Left ventricle myocardium inferior (tissue), 1 donor: Measurements from ENCODE around the gene DCDC2B. TPM values are rescaled to one million over a fixed set of nuclear protein-coding genes. Genes with fewer than 3 reads are reported as not detected.

Experiments
- DNase-seq: peaks from one replicate; pipeline ENCODE4 v3.0.0-alpha.2; 2020
- H3K27ac ChIP-seq: fragments of 200-600 bp; replicated peaks from 2 replicates; pipeline ENCODE4 v1.8.0; 2021
- H3K27me3 ChIP-seq: fragments of 200-600 bp; 2 replicates; pipeline ENCODE4 v1.8.0; 2021; ENCODE audit warnings: low read depth
- H3K36me3 ChIP-seq: fragments of 200-600 bp; 2 replicates; pipeline ENCODE4 v1.8.0; 2021
- H3K4me1 ChIP-seq: fragments of 200-600 bp; 2 replicates; pipeline ENCODE4 v1.8.0; 2021
- H3K4me3 ChIP-seq: fragments of 200-600 bp; 2 replicates; pipeline ENCODE4 v1.8.0; 2021; ENCODE audit warnings: mild to moderate bottlenecking, moderate library complexity
- H3K9me3 ChIP-seq: fragments of 200-600 bp; replicated peaks from 2 replicates; pipeline ENCODE4 v1.8.0; 2021
- intact Hi-C: fragments of 100-400 bp; cut with micrococcal nuclease; formaldehyde crosslinking; loops from one replicate; pipeline ENCODE4 v1.11.0; 2022
- total RNA-seq: library from RNA; stranded (reverse); fragmentation: NEBNext Ultra II Directional; extraction: Animal tissue kit (Norgen Biotek cat#: 25700); gene quantifications from one replicate; pipeline ENCODE4 v1.2.1, GENCODE V29; 2021
- TF ChIP-seq, protein P1 (sequence below): fragments of 200-600 bp; IDR thresholded peaks from 2 replicates; pipeline ENCODE4 v1.8.0; 2021; ENCODE audit warnings: antibody characterized with exemption, mild to moderate bottlenecking, borderline replicate concordance
- donor health status: DM: no; HTN: yes; CAD: no; lungs with severe emphysema.

DCDC2B gene
- total RNA-seq, 1 donor from 2014 or later: not detected

DNA sequence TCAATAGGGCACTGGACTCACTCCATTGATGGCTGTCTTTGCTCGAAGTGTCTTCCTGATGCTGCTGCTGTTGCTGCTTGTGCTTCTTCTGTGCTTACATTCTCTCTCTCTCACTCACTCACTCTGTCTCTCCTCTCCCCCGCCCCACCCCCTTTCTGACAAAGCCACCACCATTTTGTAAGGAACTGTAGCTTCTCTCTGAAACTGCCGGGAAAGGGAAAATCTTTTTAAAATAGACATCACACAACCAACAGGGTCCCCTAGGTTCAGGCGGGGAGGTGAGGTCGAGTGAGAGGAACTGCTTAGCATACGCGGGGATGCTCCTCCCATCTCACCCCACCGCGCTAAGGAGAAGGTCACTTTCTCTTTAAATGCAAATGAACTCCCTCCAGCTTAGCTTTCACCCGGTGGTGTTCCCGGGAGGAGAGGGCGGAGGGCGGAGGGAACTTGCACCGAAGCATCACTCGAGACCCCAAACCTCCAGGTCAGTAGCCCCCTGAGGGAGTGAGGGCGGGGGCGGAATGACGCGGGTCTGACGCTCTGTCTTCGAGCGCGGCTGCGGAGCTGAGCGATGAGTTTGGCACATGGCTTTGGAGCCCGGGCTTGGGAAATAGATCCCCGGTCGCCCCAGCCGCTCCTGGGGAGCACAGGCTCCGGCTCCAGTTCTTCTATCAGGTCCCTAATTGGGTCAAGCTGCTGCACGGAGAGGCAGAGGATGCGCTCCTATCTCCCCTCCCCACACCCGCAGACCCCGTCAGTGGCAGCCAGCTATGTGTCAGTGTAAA, 8.5 kb upstream of the DCDC2B start, which contains the start of gene CCDC28B:
CCDC28B (plus strand) TSS at position 370 of the 785 bp plus-strand sequence. CDS start 1,341 bp downstream, outside the sequence.
- DNase-seq: peak; percentile 75
- Histone ChIP-seq H3K27me3 (no peaks in the 10 kb centered on the region), H3K4me3 (peak within 1 kb of the TSS; percentile 72), H3K4me1 (peaks cover 73% of the 10 kb centered on the region), H3K36me3 (peaks cover 23% of the 10 kb centered on the region), H3K9me3 (no peaks in the 10 kb centered on the region), H3K27ac (peak within 1 kb of the TSS; percentile 91)
- TF ChIP-seq, protein P1, sequence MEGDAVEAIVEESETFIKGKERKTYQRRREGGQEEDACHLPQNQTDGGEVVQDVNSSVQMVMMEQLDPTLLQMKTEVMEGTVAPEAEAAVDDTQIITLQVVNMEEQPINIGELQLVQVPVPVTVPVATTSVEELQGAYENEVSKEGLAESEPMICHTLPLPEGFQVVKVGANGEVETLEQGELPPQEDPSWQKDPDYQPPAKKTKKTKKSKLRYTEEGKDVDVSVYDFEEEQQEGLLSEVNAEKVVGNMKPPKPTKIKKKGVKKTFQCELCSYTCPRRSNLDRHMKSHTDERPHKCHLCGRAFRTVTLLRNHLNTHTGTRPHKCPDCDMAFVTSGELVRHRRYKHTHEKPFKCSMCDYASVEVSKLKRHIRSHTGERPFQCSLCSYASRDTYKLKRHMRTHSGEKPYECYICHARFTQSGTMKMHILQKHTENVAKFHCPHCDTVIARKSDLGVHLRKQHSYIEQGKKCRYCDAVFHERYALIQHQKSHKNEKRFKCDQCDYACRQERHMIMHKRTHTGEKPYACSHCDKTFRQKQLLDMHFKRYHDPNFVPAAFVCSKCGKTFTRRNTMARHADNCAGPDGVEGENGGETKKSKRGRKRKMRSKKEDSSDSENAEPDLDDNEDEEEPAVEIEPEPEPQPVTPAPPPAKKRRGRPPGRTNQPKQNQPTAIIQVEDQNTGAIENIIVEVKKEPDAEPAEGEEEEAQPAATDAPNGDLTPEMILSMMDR: no peak
- intact Hi-C loops: no loop called here

DNA sequence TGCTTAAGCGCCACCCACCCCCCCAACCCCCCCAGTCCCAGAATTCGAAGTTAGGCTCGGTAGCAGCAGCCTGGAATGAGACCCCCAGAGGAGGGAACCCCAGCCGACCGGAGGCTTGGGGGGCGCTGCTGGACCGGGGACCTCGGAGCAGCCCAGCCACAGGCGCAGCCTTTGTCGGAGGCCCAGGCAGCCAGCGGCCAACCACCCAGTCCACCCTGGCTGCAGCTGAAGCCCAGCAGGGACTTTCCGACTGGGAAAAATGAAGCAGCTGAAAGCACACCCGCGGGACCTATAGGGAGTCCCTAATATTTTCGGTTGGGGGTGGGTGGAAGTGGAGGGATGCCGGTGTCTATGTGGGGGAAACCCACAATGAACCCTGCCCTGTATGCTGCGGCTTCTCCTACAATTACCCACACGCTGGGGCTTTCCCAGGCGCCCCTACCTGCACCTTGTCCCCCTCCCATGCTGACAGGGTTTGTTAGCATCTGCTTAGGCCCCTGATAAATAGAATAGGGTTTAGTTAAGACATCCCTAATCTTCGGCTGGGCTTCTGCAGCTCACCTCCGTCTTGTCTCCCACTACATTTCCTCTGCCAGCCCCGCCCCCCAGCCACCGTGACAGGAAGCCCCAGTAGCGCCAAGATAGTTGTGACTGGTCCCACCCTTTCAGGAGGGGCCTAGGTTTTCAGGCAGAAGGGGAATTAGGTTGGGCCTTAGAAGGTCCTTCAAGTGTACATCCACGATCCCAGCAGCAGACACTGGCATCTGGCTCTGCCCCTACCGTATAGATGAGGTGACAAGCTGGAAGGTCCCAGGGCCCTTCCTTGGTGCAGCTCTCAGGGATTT, 7.7 kb upstream of the DCDC2B start:
- intact Hi-C loops: no loop called here
- peak; percentile 77 for DNase-seq
- Histone ChIP-seq H3K9me3 (no peaks in the 10 kb centered on the region), H3K4me1 (peaks cover 74% of the 10 kb centered on the region), H3K27ac (peak overlapping the region; percentile 91), H3K4me3 (peak overlapping the region; percentile 72), H3K36me3 (peaks cover 15% of the 10 kb centered on the region), H3K27me3 (no peaks in the 10 kb centered on the region)
- TF ChIP-seq, protein P1: no peak

DNA sequence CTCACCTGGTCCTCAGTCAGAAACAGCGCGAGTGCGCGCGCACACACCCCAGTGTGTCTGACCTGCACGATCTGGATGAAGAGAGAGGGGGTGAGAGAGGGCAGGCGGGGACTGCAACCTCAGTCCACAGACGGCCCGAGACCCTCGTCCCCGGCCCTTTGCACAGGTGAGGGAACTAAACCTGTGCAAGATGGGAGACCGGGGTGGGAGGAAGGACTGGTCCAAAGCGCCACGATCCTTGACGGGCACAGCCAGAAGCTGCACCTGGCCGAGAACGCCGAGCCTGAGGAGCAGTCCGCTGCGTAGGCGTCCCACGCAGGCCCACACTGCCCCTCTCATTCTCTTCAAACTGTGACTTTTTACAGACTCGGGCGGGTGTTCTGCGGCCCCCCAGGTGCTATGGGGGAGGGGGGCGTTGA, 3.9 kb upstream of the DCDC2B start:
- TF ChIP-seq, protein P1: no peak
- Histone ChIP-seq H3K4me3 (peak overlapping the region; percentile 78), H3K27ac (peak overlapping the region; percentile 60), H3K27me3 (no peaks in the 10 kb centered on the region), H3K4me1 (peaks cover 51% of the 10 kb centered on the region), H3K36me3 (no peaks in the 10 kb centered on the region), H3K9me3 (no peaks in the 10 kb centered on the region)
- no peak for DNase-seq
- intact Hi-C loops: no loop called here

DNA sequence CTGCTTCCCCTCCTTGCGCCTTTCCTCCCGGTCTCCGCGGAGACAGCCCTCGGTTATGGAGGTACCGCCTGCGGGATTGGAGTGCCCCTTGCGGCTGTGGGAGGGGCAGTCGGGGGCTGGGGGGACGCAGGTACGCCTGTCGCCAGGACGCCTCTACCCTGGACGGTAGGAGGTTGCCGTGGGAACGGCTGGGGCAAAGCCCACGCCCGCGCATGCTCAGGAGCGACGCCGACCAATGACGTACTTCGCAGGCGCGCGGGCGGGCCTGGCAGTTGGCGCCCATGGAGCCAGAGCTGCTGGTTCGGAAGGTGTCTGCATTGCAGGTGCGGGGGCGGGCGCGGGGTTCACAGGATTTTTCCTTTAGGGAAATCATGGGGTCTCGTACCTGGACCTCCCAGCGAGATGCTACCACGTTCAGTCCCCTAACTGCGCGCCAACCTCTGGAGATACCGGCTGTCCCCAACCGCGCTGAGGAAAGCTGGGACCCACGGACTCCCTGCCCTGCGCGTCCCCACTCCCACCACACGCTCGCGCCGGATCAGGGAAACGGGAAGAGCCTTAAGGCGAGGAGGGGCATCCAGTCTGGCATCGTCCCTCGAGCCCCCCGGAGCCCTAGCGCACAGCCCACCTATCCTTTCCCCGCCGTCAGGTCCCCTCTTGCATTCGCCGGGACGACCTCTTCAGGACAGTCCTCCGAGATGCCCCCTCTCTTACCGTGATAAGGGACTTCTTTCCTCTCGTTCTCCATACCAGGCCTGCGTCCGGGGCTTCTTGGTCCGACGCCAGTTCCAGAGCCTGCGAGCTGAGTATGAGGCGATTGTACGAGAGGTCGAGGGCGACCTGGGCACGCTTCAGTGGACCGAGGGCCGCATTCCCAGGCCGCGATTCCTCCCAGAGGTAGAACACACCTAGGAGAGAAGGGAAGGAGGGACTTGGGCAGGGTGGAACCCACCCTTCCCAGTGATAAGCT, 3.2 kb upstream of the DCDC2B start, which contains the start of gene IQCC:
IQCC (plus strand) TSS at position 271 of the 970 bp plus-strand sequence; CDS start at position 282, 11 bp downstream.
- Histone ChIP-seq H3K27ac (peak within 1 kb of the TSS; percentile 60), H3K27me3 (no peaks in the 10 kb centered on the region), H3K4me1 (peaks cover 44% of the 10 kb centered on the region), H3K4me3 (peak within 1 kb of the TSS; percentile 78), H3K9me3 (no peaks in the 10 kb centered on the region), H3K36me3 (no peaks in the 10 kb centered on the region)
- TF ChIP-seq, protein P1: no peak
- DNase-seq: peak; percentile 84
- intact Hi-C loops: no loop called here

DNA sequence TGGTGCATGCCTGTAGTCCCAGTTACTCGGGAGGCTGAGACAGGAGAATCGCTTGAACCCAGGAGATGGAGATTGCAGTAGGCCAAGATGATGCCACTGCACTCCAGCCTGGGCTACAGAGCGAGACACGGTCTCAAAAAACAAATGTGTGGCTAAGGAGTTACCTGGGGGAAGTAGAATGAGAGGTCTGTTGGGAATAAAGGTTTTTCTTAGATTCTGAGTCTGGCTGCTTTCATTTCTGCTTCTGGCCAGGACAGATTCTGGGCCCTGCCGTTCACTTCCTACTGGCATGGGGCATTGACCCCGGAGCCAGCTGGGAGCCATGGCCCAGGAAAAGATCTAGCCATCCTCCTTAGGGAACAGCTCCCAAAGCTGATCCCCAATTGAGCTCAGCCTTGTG, 420 bp upstream of the DCDC2B start:
- TF ChIP-seq, protein P1: no peak
- DNase-seq: no peak
- intact Hi-C loops: no loop called here
- Histone ChIP-seq H3K27me3 (no peaks in the 10 kb centered on the region), H3K4me1 (peaks cover 30% of the 10 kb centered on the region), H3K36me3 (no peaks in the 10 kb centered on the region), H3K4me3 (no peak overlapping the region), H3K9me3 (no peaks in the 10 kb centered on the region), H3K27ac (no peak overlapping the region)
